IMR-90 (cell line): ENCODE results near the gene SVOPL.

Experiments
- CTCF ChIP-seq: conservative IDR thresholded peaks from 2 replicates; pipeline ENCODE4 v1.5.1; 2012; ENCODE audit warnings: mild to moderate bottlenecking, low read depth, low read length, improper control_type of control experiment
- MAFK ChIP-seq: IDR thresholded peaks from 2 replicates; pipeline ENCODE4 v1.6.1; 2012; ENCODE audit warnings: low read depth, low read length, improper control_type of control experiment
- NFE2L2 ChIP-seq: fragments of 150-350 bp; IDR thresholded peaks from 2 replicates; pipeline ENCODE4 v1.6.1; 2016; ENCODE audit warnings: low read depth, mild to moderate bottlenecking, low read length
- RCOR1 ChIP-seq: IDR thresholded peaks from 2 replicates; pipeline ENCODE4 v1.6.1; 2012; ENCODE audit warnings: mild to moderate bottlenecking, low read length, improper control_type of control experiment; ENCODE audit not compliant: insufficient replicate concordance
- TF ChIP-seq, protein P1 (sequence below): fragments of 150-350 bp; IDR thresholded peaks from 2 replicates; pipeline ENCODE4 v1.6.1; 2017; ENCODE audit warnings: mild to moderate bottlenecking, antibody characterized with exemption, low read length, low read depth

GRCh38 chr7:138549082-138549481 is 152.1 kb downstream of the SVOPL start:
- no peak for TF ChIP-seq CTCF
- TF ChIP-seq, protein P1, sequence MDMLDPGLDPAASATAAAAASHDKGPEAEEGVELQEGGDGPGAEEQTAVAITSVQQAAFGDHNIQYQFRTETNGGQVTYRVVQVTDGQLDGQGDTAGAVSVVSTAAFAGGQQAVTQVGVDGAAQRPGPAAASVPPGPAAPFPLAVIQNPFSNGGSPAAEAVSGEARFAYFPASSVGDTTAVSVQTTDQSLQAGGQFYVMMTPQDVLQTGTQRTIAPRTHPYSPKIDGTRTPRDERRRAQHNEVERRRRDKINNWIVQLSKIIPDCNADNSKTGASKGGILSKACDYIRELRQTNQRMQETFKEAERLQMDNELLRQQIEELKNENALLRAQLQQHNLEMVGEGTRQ = no peak
- no peak for TF ChIP-seq MAFK
- TF ChIP-seq RCOR1 = no peak
- TF ChIP-seq NFE2L2 = no peak
